ENCODE results near the gene ZBTB5. TPM values are rescaled to one million over a fixed set of nuclear protein-coding genes. Genes with fewer than 3 reads are reported as not detected.

The ZBTB5 gene
- polyA plus RNA-seq, 2 of the 4 experiments (the other 2 are of a cell fraction): 12.4 to 18.1 TPM

GRCh38 chr9:37452611-37453010 is 12.6 kb downstream of the ZBTB5 start (continued):
- TF ChIP-seq RCOR1 (IDR thresholded peaks at IDR 0.05; ENCODE audit: low read depth, low read length) (no peak), HEYL (CRISPR knock-in tag; IDR thresholded peaks at IDR 0.05) (no peak), CHD2 (IDR thresholded peaks at IDR 0.05; ENCODE audit: low read length, partially characterized antibody) (no peak), CHD4 (IDR thresholded peaks at IDR 0.05; ENCODE audit: borderline replicate concordance) (no peak)

- ATAC-seq (no peak), FAIRE-seq (no peak), DNase-seq (ENCODE audit: low read depth in 1 of 2, low spot score in 1 of 2) (no peak)
- ChIA-PET CTCF (interaction anchor here (0.6 to 1.9 kb wide), 3 partner anchors 10 to 37 kb away, joined by 3 to 7 read pairs (median 3); no protein-coding TSS in a partner anchor), POLR2A (interaction anchor here (2.0 kb wide), 1 partner anchor 14 kb away, joined by 14 read pairs; the partner anchor contains the start of gene ZBTB5)
- WGBS (ENCODE audit: missing lambda C conversion rate): 79% methylated on average over 3 of the region's 3 CpGs
- TF ChIP-seq MAFK (IDR thresholded peaks at IDR 0.05; ENCODE audit: partially characterized antibody) (peak; percentile 20), ZSCAN20 (CRISPR knock-in tag; IDR thresholded peaks at IDR 0.05) (no peak), HES2 (IDR thresholded peaks at IDR 0.05) (no peak), NPAS2 (CRISPR knock-in tag; IDR thresholded peaks at IDR 0.05; ENCODE audit: borderline replicate concordance) (no peak), ZC3H11A (IDR thresholded peaks at IDR 0.05) (no peak)
- Histone ChIP-seq H3K9me3 (no peaks in the 10 kb centered on the region), H3K27ac (no peak overlapping the region), H3K4me1 (peaks cover 41% of the 10 kb centered on the region; the same call in 2 of the 3 replicates), H3K4me3 (no peak overlapping the region), H3K4me2 (no peak overlapping the region)
Observed at GRCh38 chr9:37451628-37452027, 13.6 kb downstream of the ZBTB5 start.

- H3K4me3 ChIP-seq: no peak overlapping the region
- FAIRE-seq (no peak), DNase-seq (ENCODE audit: low read depth in 1 of 2, low spot score in 1 of 2) (no peak), ATAC-seq (no peak)
- ChIA-PET CTCF (interaction anchor here (0.6 to 1.9 kb wide), 6 partner anchors 8 to 149 kb away, joined by 3 to 7 read pairs (median 3); no protein-coding TSS in a partner anchor), POLR2A (interaction anchor here (0.9 to 1.1 kb wide), 2 partner anchors 15 kb away, joined by 3 read pairs; partner anchors contain the start of gene ZBTB5)
- H3K4me1 ChIP-seq: peaks cover 35% of the 10 kb centered on the region
- H3K9me3 ChIP-seq: no peaks in the 10 kb centered on the region
- TF ChIP-seq PHF8 (IDR thresholded peaks at IDR 0.05; ENCODE audit: borderline replicate concordance, low read depth) (no peak), MAFK (IDR thresholded peaks at IDR 0.05; ENCODE audit: partially characterized antibody) (peak; percentile 71)
- H3K4me2 ChIP-seq: no peak overlapping the region
- 93% methylated on average over 12 of the region's 12 CpGs for WGBS (ENCODE audit: missing lambda C conversion rate)
- no peak overlapping the region for H3K27ac ChIP-seq
Observed at GRCh38 chr9:37449862-37450632, 15.2 kb downstream of the ZBTB5 start.

GRCh38 chr9:37447111-37447510 is 18.1 kb downstream of the ZBTB5 start:
- no peak for TF ChIP-seq SREBF2 (IDR thresholded peaks at IDR 0.05)
- no peak for TF ChIP-seq KDM5A (IDR thresholded peaks at IDR 0.05)
- no peak for TF ChIP-seq CBX8 (IDR thresholded peaks at IDR 0.05)
- TF ChIP-seq RCOR1 (IDR thresholded peaks at IDR 0.05; ENCODE audit: low read depth, low read length): no peak
- TF ChIP-seq JUNB (IDR thresholded peaks at IDR 0.05): no peak
- no peak for TF ChIP-seq ATOH8 (CRISPR knock-in tag; IDR thresholded peaks at IDR 0.05; ENCODE audit: low read depth)
- no peak for TF ChIP-seq KDM1A (IDR thresholded peaks at IDR 0.05; ENCODE audit: low read depth)
- no peak for TF ChIP-seq EP300 (IDR thresholded peaks at IDR 0.05)
- no peak for TF ChIP-seq HOXA7 (CRISPR knock-in tag; IDR thresholded peaks at IDR 0.05)
- no peak for TF ChIP-seq HOXB5 (CRISPR knock-in tag; IDR thresholded peaks at IDR 0.05)
- no peak for TF ChIP-seq POLR2AphosphoS2 (conservative IDR thresholded peaks at IDR 0.05; ENCODE audit: low read length)
- TF ChIP-seq CBX2 (IDR thresholded peaks at IDR 0.05; ENCODE audit: borderline replicate concordance, low read depth): no peak
- no peak for TF ChIP-seq CHD4 (IDR thresholded peaks at IDR 0.05; ENCODE audit: borderline replicate concordance)
- TF ChIP-seq NR3C1 (IDR thresholded peaks at IDR 0.05): no peak
- TF ChIP-seq RNF2 (IDR thresholded peaks at IDR 0.05; ENCODE audit: borderline replicate concordance, low read depth): no peak
- TF ChIP-seq CEBPB (IDR thresholded peaks at IDR 0.05): no peak
- TF ChIP-seq ZNF302 (CRISPR knock-in tag; IDR thresholded peaks at IDR 0.05): no peak
- TF ChIP-seq HOXB13 (CRISPR knock-in tag; IDR thresholded peaks at IDR 0.05; ENCODE audit: low read depth): no peak
- TF ChIP-seq TP53 (CRISPR knock-in tag; IDR thresholded peaks at IDR 0.05): no peak
- TF ChIP-seq ESRRA (IDR thresholded peaks at IDR 0.05; ENCODE audit: borderline replicate concordance, low read length): no peak
- Histone ChIP-seq H3K27ac (no peak overlapping the region), H3K4me2 (no peak overlapping the region), H3K4me3 (no peak overlapping the region), H3K9me3 (no peaks in the 10 kb centered on the region), H3K4me1 (peaks cover 21% of the 10 kb centered on the region)
- no peak for DNase-seq (ENCODE audit: low read depth in 1 of 2, low spot score in 1 of 2)
- no peak for ATAC-seq
- FAIRE-seq: no peak
- ChIA-PET CTCF (no interaction called here), POLR2A (interaction anchor here (1.1 kb wide), 1 partner anchor 19 kb away, joined by 7 read pairs; the partner anchor contains the start of gene ZBTB5)

Measured in A549 (cell line).